ENCODE results near the gene LRRC14B.
A peak's percentile ranks its signal among the peaks of the same experiment; 100 is the strongest.
"Not testable (repeated sequence)": the region's sequence is repeated elsewhere in the genome, so short reads cannot be mapped to it uniquely, and the experiment has no call there.

The LRRC14B gene

GRCh38 chr5:204966-205670 lies 13.8 kb downstream of the LRRC14B start:
- DNase-seq (ENCODE audit: low read depth in 1 of 2, low spot score in 1 of 2) = no peak

- no peak for DNase-seq (ENCODE audit: low read depth in 1 of 2, low spot score in 1 of 2)
These were observed 15.1 kb downstream of the LRRC14B start for GRCh38 chr5:206406-206805.

GRCh38 chr5:206927-207536 lies 15.7 kb downstream of the LRRC14B start:
- DNase-seq (ENCODE audit: low read depth in 1 of 2, low spot score in 1 of 2) = no peak

- no peak for DNase-seq (ENCODE audit: low read depth in 1 of 2, low spot score in 1 of 2)
These were observed 16.3 kb downstream of the LRRC14B start for GRCh38 chr5:207599-207998.

- DNase-seq (ENCODE audit: low read depth in 1 of 2, low spot score in 1 of 2) = no peak
These were observed 17.3 kb downstream of the LRRC14B start for GRCh38 chr5:208449-209114.

- no peak for DNase-seq (ENCODE audit: low read depth in 1 of 2, low spot score in 1 of 2)
These were observed 22.6 kb downstream of the LRRC14B start for GRCh38 chr5:213803-214395.

GRCh38 chr5:215256-215655 lies 24.0 kb downstream of the LRRC14B start:
- DNase-seq (ENCODE audit: low read depth in 1 of 2, low spot score in 1 of 2) = not testable (repeated sequence)

- not testable (repeated sequence) for DNase-seq (ENCODE audit: low read depth in 1 of 2, low spot score in 1 of 2)
These were observed 24.8 kb downstream of the LRRC14B start for GRCh38 chr5:216076-216475.

GRCh38 chr5:217494-218456 lies 26.5 kb downstream of the LRRC14B start, which contains the start of the genes CCDC127 and SDHA:
CCDC127 (minus strand) TSS chr5:218153; CDS start chr5:216849, 1,304 bp downstream.
SDHA (plus strand) TSS chr5:218320; CDS start chr5:218356, 36 bp downstream.
- peak; percentile 97 to 99 for DNase-seq (ENCODE audit: low read depth in 1 of 2, low spot score in 1 of 2)

GRCh38 chr5:218457-219291 lies 27.4 kb downstream of the LRRC14B start:
- DNase-seq (ENCODE audit: low read depth in 1 of 2, low spot score in 1 of 2) = no peak

GRCh38 chr5:219460-219863 lies 28.2 kb downstream of the LRRC14B start:
- no peak for DNase-seq (ENCODE audit: low read depth in 1 of 2, low spot score in 1 of 2)

- no peak for DNase-seq (ENCODE audit: low read depth in 1 of 2, low spot score in 1 of 2)
These were observed 28.7 kb downstream of the LRRC14B start for GRCh38 chr5:219991-220390.

- DNase-seq (ENCODE audit: low read depth in 1 of 2, low spot score in 1 of 2) = not testable (repeated sequence)
These were observed 31.8 kb downstream of the LRRC14B start for GRCh38 chr5:222951-223715.

- no peak for DNase-seq (ENCODE audit: low read depth in 1 of 2, low spot score in 1 of 2)
These were observed 32.5 kb downstream of the LRRC14B start for GRCh38 chr5:223791-224190.

- DNase-seq (ENCODE audit: low read depth in 1 of 2, low spot score in 1 of 2) = no peak
These were observed 34.0 kb downstream of the LRRC14B start for GRCh38 chr5:225334-225733.

- DNase-seq (ENCODE audit: low read depth in 1 of 2, low spot score in 1 of 2) = not testable (repeated sequence)
These were observed 36.1 kb downstream of the LRRC14B start for GRCh38 chr5:227375-227774.

GRCh38 chr5:228886-229285 lies 37.6 kb downstream of the LRRC14B start:
- DNase-seq (ENCODE audit: low read depth in 1 of 2, low spot score in 1 of 2) = no peak

- no peak for DNase-seq (ENCODE audit: low read depth in 1 of 2, low spot score in 1 of 2)
These were observed 39.4 kb downstream of the LRRC14B start for GRCh38 chr5:230711-231110.

GRCh38 chr5:231661-232060 lies 40.4 kb downstream of the LRRC14B start:
- DNase-seq (ENCODE audit: low read depth in 1 of 2, low spot score in 1 of 2) = no peak
